SK-N-SH treated with all-trans-retinoic acid at 6 μM for 48 hours (cell line): ENCODE data around the gene BYSL.

Experiments
- CREB5 ChIP-seq: fragments of 250-450 bp; sonication (Bioruptor Pico); IDR thresholded peaks from 2 replicates; pipeline ENCODE4 v1.5.1; 2020; ENCODE audit warnings: low read depth, mild to moderate bottlenecking, moderate library complexity
- RARB ChIP-seq: fragments of 250-450 bp; sonication (Bioruptor Pico); IDR thresholded peaks from 2 replicates; pipeline ENCODE4 v1.8.0; 2021; ENCODE audit warnings: mild to moderate bottlenecking, moderate library complexity

GRCh38 chr6:41960028-41960427, 38.7 kb downstream of the BYSL start:
- TF ChIP-seq CREB5 (CRISPR knock-in tag), result no peak
- TF ChIP-seq RARB (CRISPR knock-in tag), result no peak
